Activated CD8-positive, alpha-beta memory T cell treated with anti-CD3 and anti-CD28 coated beads for 48 hours (primary cell): ENCODE results near the gene RASAL1.

Experiments used
- DNase-seq, 3 experiments: peaks; one replicate each; pipeline ENCODE4 v3.0.0-alpha.2; 2020; ENCODE audit warnings: low read depth in 2 of 3, low spot score in 2 of 3

RASAL1 gene

GRCh38 chr12:113162102-113163029, 26.8 kb upstream of the RASAL1 start:
- DNase-seq = no peak

DNA sequence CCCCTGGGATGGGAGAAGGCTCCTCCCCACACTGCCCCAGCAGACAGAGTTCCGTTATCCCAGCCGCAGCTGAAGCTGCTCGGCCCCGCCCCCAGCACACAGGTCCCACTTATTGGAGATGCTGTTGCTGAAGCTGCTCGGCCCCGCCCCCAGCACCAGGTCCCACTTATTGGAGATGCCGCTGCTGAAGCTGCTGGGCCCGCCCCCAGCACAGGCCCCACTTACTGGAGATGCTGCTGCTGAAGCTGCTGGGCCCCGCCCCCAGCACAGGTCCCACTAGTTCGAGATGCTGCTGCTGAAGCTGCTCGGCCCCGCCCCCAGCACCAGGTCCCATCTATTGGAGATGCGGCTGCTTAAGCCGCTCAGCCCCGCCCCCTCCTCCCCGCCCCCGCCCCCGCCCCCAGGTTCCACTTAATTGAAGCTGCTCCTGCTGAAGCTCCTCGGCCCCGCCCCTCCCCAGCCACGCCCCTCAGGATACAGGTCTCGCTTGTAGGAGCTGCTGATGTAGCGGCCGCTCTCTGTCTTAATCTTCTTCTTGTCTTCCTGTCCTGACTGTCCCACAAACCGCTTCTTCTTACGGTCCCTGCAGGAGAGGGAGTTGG, 26.0 kb upstream of the RASAL1 start:
- DNase-seq = no peak

GRCh38 chr12:113159937-113160336, 24.4 kb upstream of the RASAL1 start:
- no peak for DNase-seq

- no peak for DNase-seq
Measured at GRCh38 chr12:113158439-113159203, 23.1 kb upstream of the RASAL1 start.

DNA sequence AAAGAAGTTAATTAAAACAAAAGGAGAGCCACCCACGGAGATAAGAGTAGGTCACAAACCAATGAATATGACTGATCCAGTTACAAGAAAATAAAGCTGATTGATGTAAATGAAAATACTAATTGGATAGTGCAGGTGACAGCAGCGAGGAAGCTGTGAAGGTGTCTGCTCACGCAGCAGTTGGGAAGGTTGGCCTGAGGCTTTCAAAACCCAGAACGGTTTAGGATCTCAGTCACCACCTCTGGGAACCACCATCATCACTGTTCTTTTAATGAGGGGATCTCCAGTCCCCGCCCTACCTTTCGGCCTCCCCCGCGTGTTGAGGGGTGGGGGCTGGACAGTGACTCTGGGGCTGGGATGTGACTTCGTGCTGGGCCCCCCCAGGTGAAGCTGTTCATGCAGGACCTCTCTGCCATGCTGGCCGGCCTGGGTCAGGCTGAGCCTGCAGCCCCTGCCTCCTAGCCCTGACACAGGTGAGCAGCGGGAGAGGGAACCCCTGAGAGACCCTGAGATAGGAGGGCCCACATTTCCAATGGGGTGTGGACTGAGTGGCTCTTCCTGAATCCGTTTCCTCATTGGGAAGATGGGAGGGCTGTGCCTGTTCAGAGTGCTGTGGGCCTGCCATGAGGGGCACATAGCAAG, 21.8 kb upstream of the RASAL1 start:
- no peak for DNase-seq

DNA sequence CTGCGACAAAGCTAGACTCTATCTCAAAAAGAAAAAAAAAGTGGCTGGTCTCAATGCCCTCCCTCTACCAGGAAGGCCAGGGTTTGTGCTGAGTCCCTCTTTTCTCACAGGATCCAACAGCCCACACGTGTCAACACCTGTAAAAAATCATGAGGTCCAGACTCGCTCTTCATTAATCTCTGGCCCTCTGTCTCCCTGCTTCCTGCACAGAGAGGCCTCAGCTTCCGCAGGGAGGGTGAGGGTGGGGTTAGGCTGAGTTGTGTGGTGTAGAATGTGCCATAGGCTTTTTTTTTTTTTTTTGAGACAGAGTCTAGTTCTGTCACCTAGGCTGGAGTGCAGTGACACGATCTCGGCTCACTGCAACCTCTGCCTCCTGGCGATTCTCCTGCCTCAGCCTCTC, 20.1 kb upstream of the RASAL1 start:
- no peak for DNase-seq

- DNase-seq = no peak
Measured at GRCh38 chr12:113155060-113155459, 19.5 kb upstream of the RASAL1 start.

GRCh38 chr12:113154351-113154973, 18.9 kb upstream of the RASAL1 start:
- DNase-seq = no peak

GRCh38 chr12:113152835-113153814, 17.6 kb upstream of the RASAL1 start:
- DNase-seq = no peak

- DNase-seq = no peak
Measured at GRCh38 chr12:113152196-113152834, 16.8 kb upstream of the RASAL1 start.

DNA sequence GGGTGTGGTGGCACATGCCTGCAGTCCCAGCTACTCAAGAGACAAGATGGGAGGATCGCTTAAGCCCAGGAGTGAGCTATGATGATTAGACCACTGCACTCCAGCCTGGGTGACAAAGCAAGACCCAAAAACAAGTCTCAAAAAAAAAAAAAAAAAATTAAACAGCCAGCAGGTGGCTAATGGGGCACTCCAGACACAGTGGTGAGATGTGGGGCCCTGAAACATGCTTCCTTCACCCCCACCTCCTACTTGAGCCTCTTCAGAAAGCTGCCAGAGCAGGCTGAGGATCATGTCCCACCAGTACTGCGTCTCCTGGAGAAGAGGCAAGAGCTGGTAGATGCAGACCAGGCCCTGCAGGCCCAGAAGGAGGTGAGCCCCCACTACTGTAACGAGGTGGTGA, 16.1 kb upstream of the RASAL1 start:
- DNase-seq = no peak

GRCh38 chr12:113149361-113150150, 14.0 kb upstream of the RASAL1 start, which contains the start of gene CFAP73:
Gene CFAP73 (plus strand): TSS chr12:113149724. CDS start chr12:113149858, 134 bp downstream.
- no peak for DNase-seq

DNA sequence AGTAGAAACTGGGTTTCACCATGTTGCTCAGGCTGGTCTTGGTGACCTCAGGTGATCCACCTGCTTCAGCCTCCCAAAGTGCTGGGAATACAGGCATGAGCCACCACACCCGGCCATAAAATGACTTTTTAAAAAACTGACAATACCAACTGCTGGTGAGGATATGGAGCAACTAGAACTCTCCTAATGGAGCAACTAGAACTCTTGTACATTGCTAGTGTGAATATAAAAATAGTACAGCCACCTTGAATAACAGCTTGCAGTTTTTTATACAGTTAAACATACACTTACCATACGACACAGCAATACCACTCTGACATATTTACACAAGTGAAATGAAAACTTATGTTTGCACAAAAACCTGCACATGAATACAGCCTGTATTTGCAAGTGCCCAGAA, 11.4 kb upstream of the RASAL1 start:
- no peak for DNase-seq

GRCh38 chr12:113145720-113146551, 10.4 kb upstream of the RASAL1 start:
- no peak for DNase-seq

DNA sequence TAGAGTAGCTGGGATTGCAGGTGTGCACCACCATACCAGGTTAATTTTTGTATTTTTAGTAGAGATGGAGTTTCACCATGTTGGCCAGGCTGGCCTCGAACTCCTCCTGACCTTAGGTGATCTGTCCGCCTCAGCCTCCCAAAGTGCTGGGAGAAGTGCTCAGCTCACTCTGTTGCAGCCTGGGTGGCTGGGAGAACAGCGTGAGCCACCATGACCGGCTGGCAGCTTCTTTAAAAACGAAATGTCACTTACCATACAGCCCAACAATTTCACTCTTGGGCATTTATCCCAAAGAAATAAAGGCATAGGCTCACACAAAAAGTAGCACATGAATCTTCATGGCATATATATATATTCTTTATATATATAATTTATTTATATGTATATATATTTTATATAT, 9.2 kb upstream of the RASAL1 start:
- DNase-seq = no peak

DNA sequence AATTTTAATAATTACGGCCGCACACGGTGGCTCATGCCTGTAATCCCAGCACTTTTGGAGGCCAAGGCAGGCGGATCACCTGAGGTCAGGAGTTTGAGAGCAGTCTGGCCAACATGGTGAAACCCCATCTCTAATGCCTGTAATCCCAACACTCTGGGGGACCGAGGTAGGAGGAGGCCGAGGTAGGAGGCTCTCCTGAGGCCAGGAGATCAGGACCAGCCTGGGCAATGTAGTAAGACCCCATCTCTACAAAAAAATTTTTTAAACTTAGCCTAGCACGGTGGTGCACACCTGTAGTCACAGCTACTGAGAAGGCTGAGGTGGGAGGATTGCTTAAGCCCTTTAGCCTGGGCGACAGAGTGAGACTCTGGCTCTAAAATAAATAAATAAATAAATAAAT, 8.4 kb upstream of the RASAL1 start:
- DNase-seq = no peak

DNA sequence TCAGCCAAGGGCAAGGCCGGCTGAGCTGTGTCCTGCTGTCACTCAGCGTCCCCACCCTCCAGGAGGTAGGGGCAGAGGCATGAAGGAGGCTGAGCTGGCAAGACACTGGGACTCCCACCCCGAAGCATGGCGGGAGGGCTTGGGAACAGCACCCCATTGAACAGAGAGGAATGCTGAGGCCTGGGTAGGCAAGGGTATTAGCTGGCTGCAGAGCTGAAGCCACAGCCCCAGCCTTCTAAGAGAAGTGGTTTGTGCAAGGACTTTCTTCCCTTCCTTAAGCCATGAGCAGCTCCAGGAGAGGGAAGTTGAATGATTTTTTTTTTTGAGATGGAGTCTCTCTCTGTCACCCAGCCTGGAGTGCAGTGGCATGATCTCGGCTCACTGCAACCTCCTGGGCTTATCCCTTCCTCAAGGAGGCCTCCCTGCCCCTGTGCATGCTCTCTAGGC, 7.3 kb upstream of the RASAL1 start:
- DNase-seq = no peak
